Kidney (tissue), 14 donors: Measurements from ENCODE around the gene KANK4. TPM values are rescaled to one million over a fixed set of nuclear protein-coding genes. Genes with fewer than 3 reads are reported as not detected.

Experiments used
- DNase-seq, 5 donors: peaks; one replicate each; pipeline ENCODE4 v3.0.0-alpha.2; 2013 to 2020
- FAIRE-seq: peaks from 2 replicates; lab custom pipeline; 2012; peaks lifted over from hg19 to GRCh38; lab: Jason Lieb, UNC
- H3K27ac ChIP-seq, 2 donors: one replicate each; pipeline ENCODE4 v1.7.0; 2013; ENCODE audit warnings: low read depth in 2 of 2, low read length in 2 of 2, inconsistent platforms in 1 of 2
- H3K27me3 ChIP-seq: one replicate; pipeline ENCODE4 v1.7.1; 2013; ENCODE audit warnings: low read length, inconsistent platforms; ENCODE audit not compliant: control insufficient read depth, insufficient read depth
- H3K36me3 ChIP-seq, 3 donors: one replicate each; pipeline versions ENCODE4 v1.7.0 to v1.7.1; 2013; ENCODE audit warnings: low read length in 3 of 3, control low read depth in 1 of 3, inconsistent platforms in 1 of 3; ENCODE audit not compliant: insufficient read depth in 3 of 3, control insufficient read depth in 2 of 3
- H3K4me1 ChIP-seq, 3 donors: one replicate each; pipeline versions ENCODE4 v1.7.0 to v1.7.1; 2013; ENCODE audit warnings: low read length in 3 of 3, inconsistent platforms in 1 of 3, low read depth in 1 of 3; ENCODE audit not compliant: control insufficient read depth in 2 of 3, insufficient read depth in 2 of 3
- H3K4me3 ChIP-seq, 3 donors: one replicate each; pipeline versions ENCODE4 v1.7.0 to v1.8.1; 2013; ENCODE audit warnings: low read length in 3 of 3, control low read depth in 1 of 3, inconsistent platforms in 1 of 3
- H3K9ac ChIP-seq, 3 donors: one replicate each; pipeline versions ENCODE4 v1.7.0 to v1.7.1; 2013; ENCODE audit warnings: low read length in 3 of 3, control low read depth in 1 of 3, inconsistent platforms in 1 of 3
- H3K9me3 ChIP-seq, 3 donors: one replicate each; pipeline versions ENCODE4 v1.7.0 to v1.7.1; 2013; ENCODE audit warnings: low read length in 3 of 3, control low read depth in 1 of 3, inconsistent platforms in 1 of 3; ENCODE audit not compliant: control insufficient read depth in 2 of 3, insufficient read depth in 1 of 3
- intact Hi-C: fragments of 100-400 bp; cut with DNase I; formaldehyde crosslinking; loops from one replicate; pipeline ENCODE4 v1.11.1; 2022
- polyA plus RNA-seq: library from polyadenylated mRNA; stranded (reverse); fragments of 350-450 nt; fragmentation: Illumina TruSeq; extraction: RNeasy Lipid Tissue Mini Kit (QIAGEN cat#74804); gene quantifications from one replicate; pipeline ENCODE4 v1.2.3, GENCODE V29; 2014; ENCODE audit warnings: low read depth, low replicate concordance; ENCODE audit not compliant: insufficient read depth
- total RNA-seq: library from RNA; stranded (reverse); fragmentation: NEBNext Ultra II Directional; extraction: Animal tissue kit (Norgen Biotek cat#: 25700); gene quantifications from one replicate; pipeline ENCODE4 v1.2.1, GENCODE V29; 2021
- TF ChIP-seq, protein P1 (sequence below): IDR thresholded peaks from 3 replicates; pipeline ENCODE4 v1.5.1; 2012; ENCODE audit warnings: mild to moderate bottlenecking, moderate library complexity, borderline replicate concordance; ENCODE audit not compliant: insufficient read depth; ENCODE audit errors: extremely low read depth
- donor health status: control.
- donor health status: control.
- donor health status: control.
- donor health status: control.
- donor health status: control.
- donor health status: DM: yes; HTN: yes; CAD: no.
- donor health status: Normal renal cell carcinoma (clear cell type).

KANK4 gene
- total and polyA plus RNA-seq, 2 donors from 2014 or later, result 0.28 to 0.50 TPM

DNA sequence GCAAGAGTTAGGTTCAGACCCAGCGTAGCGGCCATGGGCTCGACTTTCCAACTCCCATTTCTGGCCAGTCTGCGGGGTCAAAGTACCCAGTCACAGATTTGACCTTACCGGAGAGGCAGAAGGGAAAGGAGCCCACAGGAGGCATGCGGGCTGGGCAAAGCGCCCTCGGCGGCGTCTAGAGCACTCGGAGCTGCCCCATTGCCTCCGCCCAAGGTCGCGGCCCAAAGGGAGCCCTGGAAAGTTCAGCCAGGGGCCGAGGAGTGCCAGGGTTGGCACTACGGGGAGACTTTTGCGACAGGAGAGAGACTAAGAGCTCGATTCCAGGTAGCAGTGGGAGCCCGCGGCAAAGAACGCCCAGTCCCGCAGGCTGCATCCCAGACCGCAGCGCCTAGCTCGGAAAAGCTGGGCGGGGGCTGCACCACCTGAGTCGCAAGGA lies 896 bp downstream of the KANK4 start:
- H3K4me1 ChIP-seq, result no peaks in the 10 kb centered on the region
- intact Hi-C loops, result no loop called here
- H3K27ac ChIP-seq, result peak overlapping the region in 1 of 2 donors; percentile 34
- no peaks in the 10 kb centered on the region for H3K9me3 ChIP-seq
- peak overlapping the region in 2 of 3 donors; percentile 42 to 54 for H3K4me3 ChIP-seq
- H3K36me3 ChIP-seq, result no peaks in the 10 kb centered on the region
- peak in 3 of 5 donors; percentile 18 to 35 (median 29) for DNase-seq
- FAIRE-seq, result no peak
- H3K9ac ChIP-seq, result peak overlapping the region in 1 of 3 donors; percentile 18
- H3K27me3 ChIP-seq, result no peaks in the 10 kb centered on the region
- TF ChIP-seq, protein P1, sequence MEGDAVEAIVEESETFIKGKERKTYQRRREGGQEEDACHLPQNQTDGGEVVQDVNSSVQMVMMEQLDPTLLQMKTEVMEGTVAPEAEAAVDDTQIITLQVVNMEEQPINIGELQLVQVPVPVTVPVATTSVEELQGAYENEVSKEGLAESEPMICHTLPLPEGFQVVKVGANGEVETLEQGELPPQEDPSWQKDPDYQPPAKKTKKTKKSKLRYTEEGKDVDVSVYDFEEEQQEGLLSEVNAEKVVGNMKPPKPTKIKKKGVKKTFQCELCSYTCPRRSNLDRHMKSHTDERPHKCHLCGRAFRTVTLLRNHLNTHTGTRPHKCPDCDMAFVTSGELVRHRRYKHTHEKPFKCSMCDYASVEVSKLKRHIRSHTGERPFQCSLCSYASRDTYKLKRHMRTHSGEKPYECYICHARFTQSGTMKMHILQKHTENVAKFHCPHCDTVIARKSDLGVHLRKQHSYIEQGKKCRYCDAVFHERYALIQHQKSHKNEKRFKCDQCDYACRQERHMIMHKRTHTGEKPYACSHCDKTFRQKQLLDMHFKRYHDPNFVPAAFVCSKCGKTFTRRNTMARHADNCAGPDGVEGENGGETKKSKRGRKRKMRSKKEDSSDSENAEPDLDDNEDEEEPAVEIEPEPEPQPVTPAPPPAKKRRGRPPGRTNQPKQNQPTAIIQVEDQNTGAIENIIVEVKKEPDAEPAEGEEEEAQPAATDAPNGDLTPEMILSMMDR, result no peak

DNA sequence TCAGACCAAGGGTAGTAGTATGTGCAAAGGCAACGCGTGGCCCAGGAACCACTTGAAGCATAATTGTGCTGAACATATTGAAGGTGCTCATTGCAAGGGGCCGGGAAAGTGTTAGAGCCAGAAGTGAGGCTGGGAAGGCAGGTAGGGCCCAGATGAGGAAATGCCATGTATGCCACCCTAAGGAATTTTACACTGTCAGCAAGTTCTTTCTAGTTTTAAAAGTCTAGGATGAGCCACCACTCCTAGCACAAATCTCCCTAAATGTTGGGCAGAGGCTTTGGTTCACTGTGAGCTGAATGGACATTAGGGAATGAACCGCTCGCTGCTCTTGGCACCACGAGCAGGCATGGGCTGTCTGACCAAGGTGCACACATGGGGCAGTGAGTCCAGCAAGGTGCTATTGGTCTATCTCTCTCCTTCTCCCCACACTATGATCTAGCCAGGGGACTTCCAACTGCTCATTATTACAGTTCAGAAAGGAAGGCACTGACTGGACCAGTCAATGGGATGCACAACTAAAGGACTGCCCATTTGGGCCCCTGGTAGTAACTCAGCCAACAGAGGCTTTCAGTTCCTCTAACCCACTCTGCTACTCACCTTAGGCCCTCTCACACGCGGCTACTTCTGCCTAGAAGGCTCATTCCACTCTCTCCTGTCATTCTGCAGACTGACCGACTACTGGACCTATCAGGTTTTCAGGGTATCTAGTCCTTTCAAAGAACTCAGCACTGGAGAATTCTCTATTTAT lies 2.0 kb downstream of the KANK4 start:
- Histone ChIP-seq H3K27ac (no peak overlapping the region), H3K36me3 (no peaks in the 10 kb centered on the region), H3K9me3 (no peaks in the 10 kb centered on the region), H3K4me3 (no peak overlapping the region), H3K27me3 (no peaks in the 10 kb centered on the region), H3K9ac (no peak overlapping the region), H3K4me1 (no peaks in the 10 kb centered on the region)
- no peak for FAIRE-seq
- intact Hi-C loops, result no loop called here
- DNase-seq, result peak in 1 of 5 donors; percentile 15
- TF ChIP-seq, protein P1, result no peak

DNA sequence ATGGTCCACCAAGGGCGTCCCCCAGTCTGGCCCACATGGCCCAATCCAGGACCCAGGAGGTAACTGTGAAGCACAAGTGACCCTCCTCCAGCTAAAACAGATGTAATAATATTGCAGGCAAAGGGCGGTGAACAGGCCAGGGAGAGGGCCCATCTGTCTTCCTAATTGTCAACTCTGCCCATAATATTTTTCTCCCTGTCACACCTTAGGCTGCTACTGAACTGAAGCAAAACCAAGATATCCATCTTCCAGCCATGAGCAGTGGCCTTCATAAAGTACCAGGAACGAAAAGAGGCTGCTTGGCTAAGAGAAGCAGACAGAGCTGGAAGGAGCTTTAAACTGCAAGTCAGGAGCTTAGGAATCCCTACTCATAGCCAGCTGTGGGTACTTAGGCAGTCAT lies 3.1 kb downstream of the KANK4 start:
- TF ChIP-seq, protein P1, result no peak
- H3K4me1 ChIP-seq, result peaks cover 0 to 3% (median 0%) of the 10 kb centered on the region in 3 donors
- H3K27me3 ChIP-seq, result no peaks in the 10 kb centered on the region
- intact Hi-C loops, result no loop called here
- no peak overlapping the region for H3K27ac ChIP-seq
- H3K36me3 ChIP-seq, result no peaks in the 10 kb centered on the region
- no peak for DNase-seq
- H3K9ac ChIP-seq, result no peak overlapping the region
- no peak for FAIRE-seq
- H3K4me3 ChIP-seq, result no peak overlapping the region
- no peaks in the 10 kb centered on the region for H3K9me3 ChIP-seq
